Measurements from ENCODE around the gene TIMM13. TPM values are rescaled to one million over a fixed set of nuclear protein-coding genes. Genes with fewer than 3 reads are reported as not detected.

Gene TIMM13
- total RNA-seq, 2 donors from 2014 or later = 52.0 to 52.3 TPM

DNA sequence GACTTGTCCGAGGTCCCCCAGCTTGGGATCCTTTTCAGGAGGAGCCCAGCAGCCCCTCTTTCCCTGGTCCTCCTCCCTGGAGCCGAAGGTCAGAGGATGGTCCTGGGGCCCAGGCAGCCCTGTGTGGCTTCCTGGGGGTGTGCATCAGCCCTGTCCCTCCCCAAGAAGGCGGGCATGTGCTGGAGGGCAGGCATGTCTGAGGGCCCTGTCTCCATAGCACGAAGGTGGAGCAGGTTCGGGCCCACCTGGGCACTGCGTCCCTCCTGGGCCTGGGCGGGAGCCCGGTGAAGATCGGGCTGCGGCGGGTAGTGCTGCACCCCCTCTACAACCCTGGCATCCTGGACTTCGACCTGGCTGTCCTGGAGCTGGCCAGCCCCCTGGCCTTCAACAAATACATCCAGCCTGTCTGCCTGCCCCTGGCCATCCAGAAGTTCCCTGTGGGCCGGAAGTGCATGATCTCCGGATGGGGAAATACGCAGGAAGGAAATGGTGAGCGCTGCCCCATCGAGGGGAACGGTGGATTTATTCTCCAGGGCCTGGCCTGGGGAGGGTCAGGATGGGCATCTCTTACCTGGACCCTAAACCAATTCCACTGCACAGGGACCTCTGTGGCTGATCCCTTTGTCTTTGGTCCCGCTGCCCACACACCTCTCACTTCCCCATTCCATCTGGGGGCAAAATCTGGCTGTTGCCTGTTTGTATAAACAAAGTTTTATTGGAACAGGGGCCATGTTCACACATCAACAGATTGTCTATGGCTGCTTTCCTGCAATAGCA, 10.9 kb downstream of the TIMM13 start:
- TF ChIP-seq, protein P1, sequence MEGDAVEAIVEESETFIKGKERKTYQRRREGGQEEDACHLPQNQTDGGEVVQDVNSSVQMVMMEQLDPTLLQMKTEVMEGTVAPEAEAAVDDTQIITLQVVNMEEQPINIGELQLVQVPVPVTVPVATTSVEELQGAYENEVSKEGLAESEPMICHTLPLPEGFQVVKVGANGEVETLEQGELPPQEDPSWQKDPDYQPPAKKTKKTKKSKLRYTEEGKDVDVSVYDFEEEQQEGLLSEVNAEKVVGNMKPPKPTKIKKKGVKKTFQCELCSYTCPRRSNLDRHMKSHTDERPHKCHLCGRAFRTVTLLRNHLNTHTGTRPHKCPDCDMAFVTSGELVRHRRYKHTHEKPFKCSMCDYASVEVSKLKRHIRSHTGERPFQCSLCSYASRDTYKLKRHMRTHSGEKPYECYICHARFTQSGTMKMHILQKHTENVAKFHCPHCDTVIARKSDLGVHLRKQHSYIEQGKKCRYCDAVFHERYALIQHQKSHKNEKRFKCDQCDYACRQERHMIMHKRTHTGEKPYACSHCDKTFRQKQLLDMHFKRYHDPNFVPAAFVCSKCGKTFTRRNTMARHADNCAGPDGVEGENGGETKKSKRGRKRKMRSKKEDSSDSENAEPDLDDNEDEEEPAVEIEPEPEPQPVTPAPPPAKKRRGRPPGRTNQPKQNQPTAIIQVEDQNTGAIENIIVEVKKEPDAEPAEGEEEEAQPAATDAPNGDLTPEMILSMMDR (IDR thresholded peaks at IDR 0.05) = no peak
- TF ChIP-seq POLR2AphosphoS5 (IDR thresholded peaks at IDR 0.05) = no peak
- no peak for TF ChIP-seq POLR2A (IDR thresholded peaks at IDR 0.05)
- no peaks in the 10 kb centered on the region for H3K27me3 ChIP-seq (replicated peaks; ENCODE audit: insufficient read depth)
- 95% methylated on average over 19 of the region's 19 CpGs for WGBS
- H3K4me3 ChIP-seq = no peak overlapping the region
- intact Hi-C loops (cut with DNase I) = no loop called here
- H3K9me3 ChIP-seq = no peaks in the 10 kb centered on the region
- no peak overlapping the region for H3K27ac ChIP-seq
- no peak for DNase-seq (ENCODE audit: low spot score)
- H3K36me3 ChIP-seq = no peaks in the 10 kb centered on the region
- no peaks in the 10 kb centered on the region for H3K4me1 ChIP-seq (replicated peaks)

DNA sequence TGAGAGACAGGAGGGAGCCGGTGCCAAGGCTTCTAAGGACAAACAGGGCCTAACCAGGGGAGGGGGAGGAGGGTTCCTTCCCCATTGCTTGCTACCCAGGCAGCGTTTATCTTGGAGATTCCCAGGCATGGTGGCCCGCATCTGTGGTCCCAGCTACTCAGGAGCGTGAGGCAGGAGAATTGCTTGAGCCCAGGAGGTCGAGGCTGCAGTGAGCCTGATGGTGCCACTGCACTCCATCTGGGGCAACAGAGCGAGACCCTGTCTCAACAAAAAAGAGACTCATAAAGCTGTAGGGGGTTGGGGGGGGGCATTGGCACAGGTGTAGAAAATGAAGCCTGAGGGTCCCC, 11.4 kb downstream of the TIMM13 start:
- DNase-seq (ENCODE audit: low spot score) = no peak
- WGBS = 63% methylated on average over 6 of the region's 6 CpGs
- H3K36me3 ChIP-seq = no peaks in the 10 kb centered on the region
- H3K9me3 ChIP-seq = no peaks in the 10 kb centered on the region
- intact Hi-C loops (cut with DNase I) = no loop called here
- no peak overlapping the region for H3K4me3 ChIP-seq
- H3K27ac ChIP-seq = no peak overlapping the region
- TF ChIP-seq, protein P1 (IDR thresholded peaks at IDR 0.05) = no peak
- TF ChIP-seq POLR2A (IDR thresholded peaks at IDR 0.05) (no peak), POLR2AphosphoS5 (IDR thresholded peaks at IDR 0.05) (no peak)
- H3K4me1 ChIP-seq (replicated peaks) = no peaks in the 10 kb centered on the region
- H3K27me3 ChIP-seq (replicated peaks; ENCODE audit: insufficient read depth) = no peaks in the 10 kb centered on the region

DNA sequence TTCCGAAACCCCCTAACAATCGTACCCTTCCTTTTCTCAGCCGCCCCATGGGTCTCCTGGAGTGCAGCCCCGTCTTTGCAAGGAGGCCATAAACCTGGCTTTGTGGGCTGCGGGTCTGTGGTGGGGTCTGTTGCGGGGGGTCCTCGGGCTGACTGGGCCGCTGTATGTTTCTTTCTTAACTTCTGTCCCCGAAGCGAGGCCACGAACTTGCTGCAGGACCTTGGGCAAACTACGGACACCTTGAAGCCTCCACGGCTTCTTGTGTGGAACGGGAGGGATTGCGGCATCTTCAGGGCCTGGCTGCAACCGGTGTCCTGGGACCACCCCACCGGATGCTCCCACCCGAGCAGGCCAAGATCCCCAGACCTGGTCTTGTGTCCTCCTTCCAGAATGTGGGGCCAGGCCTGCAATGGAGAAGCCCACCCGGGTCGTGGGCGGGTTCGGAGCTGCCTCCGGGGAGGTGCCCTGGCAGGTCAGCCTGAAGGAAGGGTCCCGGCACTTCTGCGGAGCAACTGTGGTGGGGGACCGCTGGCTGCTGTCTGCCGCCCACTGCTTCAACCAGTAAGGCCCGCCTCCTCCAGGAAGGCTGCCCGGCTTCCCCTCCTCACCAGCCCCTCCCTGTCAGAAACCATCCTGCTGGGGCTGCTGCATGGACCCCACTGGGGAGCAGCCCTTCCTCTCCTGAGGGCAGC, 12.0 kb downstream of the TIMM13 start:
- no peak for DNase-seq (ENCODE audit: low spot score)
- no peaks in the 10 kb centered on the region for H3K9me3 ChIP-seq
- 83% methylated on average over 29 of the region's 29 CpGs for WGBS
- no peak overlapping the region for H3K27ac ChIP-seq
- TF ChIP-seq POLR2A (IDR thresholded peaks at IDR 0.05) (no peak), POLR2AphosphoS5 (IDR thresholded peaks at IDR 0.05) (no peak)
- TF ChIP-seq, protein P1 (IDR thresholded peaks at IDR 0.05) = no peak
- no peaks in the 10 kb centered on the region for H3K36me3 ChIP-seq
- no peaks in the 10 kb centered on the region for H3K4me1 ChIP-seq (replicated peaks)
- no peaks in the 10 kb centered on the region for H3K27me3 ChIP-seq (replicated peaks; ENCODE audit: insufficient read depth)
- intact Hi-C loops (cut with DNase I) = no loop called here
- no peak overlapping the region for H3K4me3 ChIP-seq

DNA sequence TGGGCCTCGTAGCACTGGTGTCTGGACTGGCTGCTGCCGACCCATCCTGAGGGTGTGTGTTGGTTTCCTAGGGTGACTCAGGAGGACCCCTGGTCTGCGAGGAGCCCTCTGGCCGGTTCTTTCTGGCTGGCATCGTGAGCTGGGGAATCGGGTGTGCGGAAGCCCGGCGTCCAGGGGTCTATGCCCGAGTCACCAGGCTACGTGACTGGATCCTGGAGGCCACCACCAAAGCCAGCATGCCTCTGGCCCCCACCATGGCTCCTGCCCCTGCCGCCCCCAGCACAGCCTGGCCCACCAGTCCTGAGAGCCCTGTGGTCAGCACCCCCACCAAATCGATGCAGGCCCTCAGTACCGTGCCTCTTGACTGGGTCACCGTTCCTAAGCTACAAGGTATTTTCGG, 13.8 kb downstream of the TIMM13 start:
- Histone ChIP-seq H3K27ac (no peak overlapping the region), H3K36me3 (no peaks in the 10 kb centered on the region), H3K9me3 (no peaks in the 10 kb centered on the region), H3K4me3 (no peak overlapping the region), H3K4me1 (replicated peaks) (no peaks in the 10 kb centered on the region), H3K27me3 (replicated peaks; ENCODE audit: insufficient read depth) (no peaks in the 10 kb centered on the region)
- 93% methylated on average over 16 of the region's 16 CpGs for WGBS
- no peak for DNase-seq (ENCODE audit: low spot score)
- TF ChIP-seq POLR2AphosphoS5 (IDR thresholded peaks at IDR 0.05) (no peak), POLR2A (IDR thresholded peaks at IDR 0.05) (no peak)
- TF ChIP-seq, protein P1 (IDR thresholded peaks at IDR 0.05) = no peak
- intact Hi-C loops (cut with DNase I) = no loop called here

DNA sequence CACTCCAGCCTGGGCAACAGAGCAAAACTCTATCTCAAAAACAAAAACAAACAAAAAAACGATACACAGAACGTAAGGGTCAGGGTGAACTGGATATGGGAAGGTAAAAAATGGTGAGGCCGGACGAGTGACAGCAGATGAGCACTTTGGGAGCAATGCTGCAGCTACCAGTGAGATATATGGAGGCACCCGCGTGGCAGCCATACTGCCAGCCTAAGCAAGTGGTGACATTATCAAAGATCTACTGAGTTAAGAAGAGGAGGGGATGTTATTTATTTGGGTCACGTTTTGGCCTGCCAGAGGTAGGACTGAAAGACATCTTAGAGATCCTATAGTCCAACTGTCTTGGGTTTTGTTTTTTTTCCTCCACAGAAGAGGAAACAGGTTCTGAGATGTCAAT, 14.2 kb downstream of the TIMM13 start:
- 86% methylated on average over 7 of the region's 7 CpGs for WGBS
- Histone ChIP-seq H3K27ac (no peak overlapping the region), H3K4me3 (no peak overlapping the region), H3K9me3 (no peaks in the 10 kb centered on the region), H3K4me1 (replicated peaks) (no peaks in the 10 kb centered on the region), H3K27me3 (replicated peaks; ENCODE audit: insufficient read depth) (no peaks in the 10 kb centered on the region), H3K36me3 (no peaks in the 10 kb centered on the region)
- DNase-seq (ENCODE audit: low spot score) = no peak
- TF ChIP-seq POLR2AphosphoS5 (IDR thresholded peaks at IDR 0.05) = no peak
- intact Hi-C loops (cut with DNase I) = no loop called here
